Bronchial epithelial cell (primary cell): ENCODE data around the gene TDRD5. TPM values are rescaled to one million over a fixed set of nuclear protein-coding genes. Genes with fewer than 3 reads are reported as not detected.
"Not testable (repeated sequence)": the region's sequence is repeated elsewhere in the genome, so short reads cannot be mapped to it uniquely, and the experiment has no call there.

Experiments used
- DNase-seq: peaks from one replicate; pipeline ENCODE4 v3.0.0-alpha.2; 2010; ENCODE audit warnings: low read depth
- FAIRE-seq: peaks from 2 replicates; lab custom pipeline; 2011; peaks lifted over from hg19 to GRCh38; lab: Jason Lieb, UNC
- H3K27me3 ChIP-seq: 2 replicates; pipeline ENCODE4 v1.5.1; 2011; ENCODE audit warnings: low read length; ENCODE audit not compliant: control insufficient read depth, insufficient read depth
- H3K36me3 ChIP-seq: 2 replicates; pipeline ENCODE4 v1.5.1; 2011; ENCODE audit warnings: low read length; ENCODE audit not compliant: control insufficient read depth, insufficient read depth
- H3K4me3 ChIP-seq: 2 replicates; pipeline ENCODE4 v1.5.1; 2011; ENCODE audit warnings: mild to moderate bottlenecking, low read depth, low read length, control low read depth
- CTCF ChIP-seq: IDR thresholded peaks from 2 replicates; pipeline ENCODE4 v1.5.1; 2011; ENCODE audit warnings: mild to moderate bottlenecking, moderate library complexity, low read length, control low read depth, inconsistent platforms; ENCODE audit not compliant: insufficient read depth, severe bottlenecking
- total RNA-seq: library from RNA; depleted of rRNA; stranded (reverse); fragments of >200 nt; gene quantifications from 2 replicates; pipeline ENCODE4 v1.2.1, GENCODE V29; 2014

The TDRD5 gene
- total RNA-seq, 1 donor from 2014 or later: not detected

DNA sequence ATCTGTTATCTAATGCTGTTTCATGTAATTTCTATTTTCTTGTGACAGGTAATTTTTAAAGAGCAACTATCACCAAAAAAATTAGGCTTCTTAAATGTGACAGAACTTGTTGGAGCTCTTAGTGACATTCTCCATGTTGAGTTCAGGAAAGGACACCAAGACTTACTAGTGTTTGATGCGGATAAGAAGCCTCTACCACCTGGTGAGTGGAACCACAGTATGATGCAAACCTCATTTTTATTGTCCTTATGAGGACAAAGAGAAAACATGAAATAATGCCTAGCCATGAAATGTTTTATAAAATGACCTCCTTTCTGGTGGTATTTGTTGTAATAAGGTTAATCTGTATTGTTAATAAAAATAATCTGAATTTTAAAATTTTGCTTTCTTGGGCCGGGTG lies 39.1 kb downstream of the TDRD5 start:
- no peak for FAIRE-seq
- no peak for TF ChIP-seq CTCF
- Histone ChIP-seq H3K4me3 (no peak overlapping the region), H3K27me3 (no peaks in the 10 kb centered on the region), H3K36me3 (no peaks in the 10 kb centered on the region)
- DNase-seq: no peak

GRCh38 chr1:179632868-179633267 lies 41.2 kb downstream of the TDRD5 start:
- Histone ChIP-seq H3K36me3 (no peaks in the 10 kb centered on the region), H3K4me3 (no peak overlapping the region), H3K27me3 (no peaks in the 10 kb centered on the region)
- FAIRE-seq (no peak), DNase-seq (no peak)
- no peak for TF ChIP-seq CTCF

- H3K27me3 ChIP-seq: no peaks in the 10 kb centered on the region
- peak; percentile 18 for DNase-seq
- TF ChIP-seq CTCF: no peak
- H3K4me3 ChIP-seq: no peak overlapping the region
- no peak for FAIRE-seq
- H3K36me3 ChIP-seq: no peaks in the 10 kb centered on the region
These were observed 45.7 kb downstream of the TDRD5 start for GRCh38 chr1:179637211-179637860.

GRCh38 chr1:179661018-179661417 lies 69.4 kb downstream of the TDRD5 start:
- Histone ChIP-seq H3K36me3 (no peaks in the 10 kb centered on the region), H3K4me3 (no peak overlapping the region), H3K27me3 (no peaks in the 10 kb centered on the region)
- no peak for FAIRE-seq
- no peak for DNase-seq
- no peak for TF ChIP-seq CTCF

DNA sequence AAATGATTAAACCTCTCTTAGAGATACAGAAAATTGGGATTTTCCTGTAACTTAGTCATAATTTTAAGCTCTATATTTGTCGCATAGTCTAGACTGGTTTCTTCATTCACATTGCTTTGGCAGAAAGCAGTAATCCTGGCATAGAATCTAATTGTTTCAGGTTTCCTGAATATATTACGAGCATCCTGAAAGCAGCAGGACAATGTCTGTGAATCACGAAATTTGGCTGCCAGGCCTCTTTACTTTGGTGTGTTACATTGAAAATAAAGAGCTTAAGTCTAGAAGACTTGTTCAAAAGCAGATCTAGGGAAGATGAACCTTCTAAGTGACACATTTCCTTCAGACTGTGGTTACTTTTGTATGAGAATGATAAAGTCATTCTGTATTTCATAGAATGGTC lies 72.2 kb downstream of the TDRD5 start:
- DNase-seq: no peak
- no peak for TF ChIP-seq CTCF
- Histone ChIP-seq H3K4me3 (no peak overlapping the region), H3K36me3 (no peaks in the 10 kb centered on the region), H3K27me3 (no peaks in the 10 kb centered on the region)
- FAIRE-seq: no peak

DNA sequence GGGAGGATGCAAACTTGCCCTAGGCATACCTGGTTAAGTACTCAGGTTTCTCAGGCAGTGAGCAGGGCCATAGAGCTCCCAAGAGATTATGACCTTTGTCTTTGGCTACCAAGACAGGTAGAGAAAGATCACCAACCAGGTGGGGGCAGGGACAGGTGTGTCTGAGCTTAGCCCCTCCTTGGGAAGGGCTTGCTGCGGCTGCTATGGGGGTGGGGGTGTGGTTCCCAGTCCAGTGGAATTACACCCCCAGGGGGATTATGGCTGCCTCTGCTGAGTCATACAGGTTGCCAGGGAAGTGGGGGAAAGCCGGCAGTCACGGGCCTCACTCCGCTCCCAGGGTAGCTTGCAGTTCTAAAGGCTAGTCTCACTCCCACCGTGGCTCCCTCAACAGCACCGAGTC lies 86.2 kb downstream of the TDRD5 start:
- no peak for DNase-seq
- Histone ChIP-seq H3K4me3 (no peak overlapping the region), H3K36me3 (no peaks in the 10 kb centered on the region), H3K27me3 (no peaks in the 10 kb centered on the region)
- no peak for FAIRE-seq
- TF ChIP-seq CTCF: no peak

DNA sequence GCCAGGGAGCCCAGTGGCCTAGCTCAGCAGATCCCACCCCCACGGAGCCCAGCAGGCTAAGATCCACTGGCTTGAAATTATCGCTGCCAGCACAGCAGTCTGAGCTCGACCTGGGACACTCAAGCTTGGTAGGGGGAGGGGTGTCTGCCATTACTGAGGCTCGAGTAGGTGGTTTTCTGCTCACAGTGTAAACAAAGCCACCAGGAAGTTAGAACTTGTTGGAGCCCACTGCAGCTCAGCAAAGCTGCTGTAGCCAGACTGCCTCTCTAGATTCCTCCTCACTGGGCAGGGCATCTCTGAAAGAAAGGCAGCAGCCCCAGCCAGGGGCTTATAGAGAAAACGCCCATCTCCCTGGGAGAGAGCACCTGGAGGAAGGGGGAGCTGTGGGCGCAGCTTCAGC lies 102.9 kb downstream of the TDRD5 start:
- not testable (repeated sequence) for H3K4me3 ChIP-seq, DNase-seq, H3K36me3 ChIP-seq, H3K27me3 ChIP-seq, FAIRE-seq
